KMS-11 (cell line): ENCODE results near the gene ATRNL1.
A peak's percentile ranks its signal among the peaks of the same experiment; 100 is the strongest.
"Not testable (repeated sequence)": the region's sequence is repeated elsewhere in the genome, so short reads cannot be mapped to it uniquely, and the experiment has no call there.

ENCODE experiments used
- H2AFZ ChIP-seq: fragments of 200-600 bp; sonication (generic); 2 replicates; pipeline ENCODE4 v1.6.1; 2016; ENCODE audit warnings: antibody characterized with exemption, mixed run types, low read depth
- H3K27ac ChIP-seq: fragments of 200-600 bp; sonication (generic); 2 replicates; pipeline ENCODE4 v1.6.1; 2016; ENCODE audit warnings: mild to moderate bottlenecking, mixed run types
- H3K27me3 ChIP-seq: fragments of 200-600 bp; sonication (generic); 2 replicates; pipeline ENCODE4 v1.6.1; 2017; ENCODE audit warnings: mild to moderate bottlenecking, low read depth, mixed run types, moderate library complexity; ENCODE audit not compliant: insufficient read depth
- H3K36me3 ChIP-seq: fragments of 200-600 bp; sonication (generic); 2 replicates; pipeline ENCODE4 v1.6.1; 2017; ENCODE audit warnings: mild to moderate bottlenecking, mixed run types; ENCODE audit not compliant: insufficient read depth
- H3K4me1 ChIP-seq: fragments of 200-600 bp; sonication (generic); 2 replicates; pipeline ENCODE4 v1.6.1; 2016; ENCODE audit warnings: mild to moderate bottlenecking, low read depth, mixed run types; ENCODE audit not compliant: poor library complexity, severe bottlenecking
- H3K4me2 ChIP-seq: fragments of 200-600 bp; sonication (generic); 2 replicates; pipeline ENCODE4 v1.7.0; 2016; ENCODE audit warnings: mild to moderate bottlenecking, mixed run types
- H3K4me3 ChIP-seq: fragments of 200-600 bp; sonication (generic); IDR thresholded peaks from 2 replicates; pipeline ENCODE4 v1.6.1; 2017; ENCODE audit warnings: low read depth, low read length, mixed read lengths; ENCODE audit not compliant: insufficient read depth
- H3K79me2 ChIP-seq: fragments of 200-600 bp; sonication (generic); 2 replicates; pipeline ENCODE4 v1.6.1; 2016; ENCODE audit warnings: low read depth, mixed run types; ENCODE audit not compliant: insufficient read depth
- H3K9ac ChIP-seq: fragments of 200-600 bp; sonication (generic); 2 replicates; pipeline ENCODE4 v1.6.1; 2016; ENCODE audit warnings: mild to moderate bottlenecking, mixed run types
- H4K20me1 ChIP-seq: fragments of 200-600 bp; sonication (generic); 2 replicates; pipeline ENCODE4 v1.6.1; 2016; ENCODE audit warnings: mild to moderate bottlenecking, mixed run types; ENCODE audit not compliant: insufficient read depth
- TF ChIP-seq, protein P1 (sequence below): fragments of 200-600 bp; sonication (generic); conservative IDR thresholded peaks from 2 replicates; pipeline ENCODE4 v1.6.1; 2017; ENCODE audit warnings: low read depth, mild to moderate bottlenecking, antibody characterized with exemption, low read length, moderate library complexity, mixed read lengths

The ATRNL1 gene

GRCh38 chr10:115164220-115164619 lies 71.1 kb downstream of the ATRNL1 start:
- TF ChIP-seq, protein P1, sequence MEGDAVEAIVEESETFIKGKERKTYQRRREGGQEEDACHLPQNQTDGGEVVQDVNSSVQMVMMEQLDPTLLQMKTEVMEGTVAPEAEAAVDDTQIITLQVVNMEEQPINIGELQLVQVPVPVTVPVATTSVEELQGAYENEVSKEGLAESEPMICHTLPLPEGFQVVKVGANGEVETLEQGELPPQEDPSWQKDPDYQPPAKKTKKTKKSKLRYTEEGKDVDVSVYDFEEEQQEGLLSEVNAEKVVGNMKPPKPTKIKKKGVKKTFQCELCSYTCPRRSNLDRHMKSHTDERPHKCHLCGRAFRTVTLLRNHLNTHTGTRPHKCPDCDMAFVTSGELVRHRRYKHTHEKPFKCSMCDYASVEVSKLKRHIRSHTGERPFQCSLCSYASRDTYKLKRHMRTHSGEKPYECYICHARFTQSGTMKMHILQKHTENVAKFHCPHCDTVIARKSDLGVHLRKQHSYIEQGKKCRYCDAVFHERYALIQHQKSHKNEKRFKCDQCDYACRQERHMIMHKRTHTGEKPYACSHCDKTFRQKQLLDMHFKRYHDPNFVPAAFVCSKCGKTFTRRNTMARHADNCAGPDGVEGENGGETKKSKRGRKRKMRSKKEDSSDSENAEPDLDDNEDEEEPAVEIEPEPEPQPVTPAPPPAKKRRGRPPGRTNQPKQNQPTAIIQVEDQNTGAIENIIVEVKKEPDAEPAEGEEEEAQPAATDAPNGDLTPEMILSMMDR, result no peak
- Histone ChIP-seq H3K36me3 (no peaks in the 10 kb centered on the region), H3K27me3 (no peaks in the 10 kb centered on the region), H4K20me1 (no peaks in the 10 kb centered on the region), H3K4me2 (no peak overlapping the region), H3K27ac (no peak overlapping the region), H3K79me2 (no peaks in the 10 kb centered on the region), H3K9ac (no peak overlapping the region), H2AFZ (no peak overlapping the region), H3K4me1 (no peaks in the 10 kb centered on the region), H3K4me3 (no peak overlapping the region)

DNA sequence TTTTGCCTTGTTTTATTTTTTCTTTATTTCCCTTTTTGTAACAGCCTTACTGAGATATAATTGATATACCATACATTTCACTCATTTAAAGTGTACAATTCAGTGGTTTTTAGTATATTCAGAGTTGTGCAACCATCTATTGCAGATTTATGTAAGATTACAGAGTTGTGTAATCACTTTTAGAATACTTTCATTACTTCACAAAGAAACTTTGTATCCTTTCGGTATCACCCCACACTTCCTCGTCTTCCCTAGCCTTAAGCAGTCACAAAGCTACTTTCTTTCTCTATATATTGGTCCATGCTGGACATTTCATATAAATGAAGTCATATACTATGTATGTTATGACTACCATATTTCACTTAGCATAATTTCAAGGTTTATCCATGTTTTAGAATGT lies 74.6 kb downstream of the ATRNL1 start:
- Histone ChIP-seq H3K4me2 (no peak overlapping the region), H2AFZ (no peak overlapping the region), H3K27me3 (no peaks in the 10 kb centered on the region), H3K79me2 (no peaks in the 10 kb centered on the region), H3K36me3 (no peaks in the 10 kb centered on the region), H3K9ac (no peak overlapping the region), H3K27ac (no peak overlapping the region), H4K20me1 (no peaks in the 10 kb centered on the region), H3K4me3 (no peak overlapping the region), H3K4me1 (peaks cover 4% of the 10 kb centered on the region)
- TF ChIP-seq, protein P1, result no peak

GRCh38 chr10:115171392-115171960 lies 78.3 kb downstream of the ATRNL1 start:
- H2AFZ ChIP-seq, result no peak overlapping the region
- H3K4me3 ChIP-seq, result no peak overlapping the region
- no peak overlapping the region for H3K9ac ChIP-seq
- no peaks in the 10 kb centered on the region for H3K79me2 ChIP-seq
- TF ChIP-seq, protein P1, result peak; percentile 57
- H3K27ac ChIP-seq, result no peak overlapping the region
- H3K27me3 ChIP-seq, result no peaks in the 10 kb centered on the region
- no peaks in the 10 kb centered on the region for H4K20me1 ChIP-seq
- H3K4me2 ChIP-seq, result no peak overlapping the region
- H3K4me1 ChIP-seq, result peaks cover 21% of the 10 kb centered on the region
- no peaks in the 10 kb centered on the region for H3K36me3 ChIP-seq

DNA sequence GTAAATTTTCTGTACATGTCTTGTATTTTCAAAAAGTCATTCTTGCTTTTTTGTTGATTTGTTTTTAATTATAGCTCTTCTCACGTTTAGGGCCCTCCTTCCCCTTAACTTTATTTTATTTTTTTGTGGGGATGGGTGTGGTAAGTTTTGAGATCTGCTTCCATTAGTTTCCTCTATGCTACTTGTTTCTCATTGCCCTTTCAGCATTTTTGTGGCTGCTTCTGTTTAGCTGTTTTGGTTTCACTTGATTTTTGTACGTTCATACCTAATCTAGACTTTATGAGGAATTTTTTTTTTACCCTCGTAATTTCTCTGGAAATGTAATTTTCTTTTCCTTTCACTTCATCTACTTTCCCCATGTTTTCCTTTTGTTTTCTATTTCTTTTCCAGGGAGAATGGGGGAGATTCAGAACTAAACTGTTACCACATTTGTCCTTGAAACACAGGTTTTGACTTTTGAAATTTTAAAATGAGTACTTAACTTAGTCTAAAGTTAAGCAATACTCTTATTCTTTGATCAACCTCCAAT lies 80.8 kb downstream of the ATRNL1 start:
- TF ChIP-seq, protein P1, result no peak
- H3K9ac ChIP-seq, result 0 out of 2 replicates have a peak overlapping the region, but pooled peaks have one; percentile 13
- H3K36me3 ChIP-seq, result no peaks in the 10 kb centered on the region
- H3K4me1 ChIP-seq, result peaks cover 21% of the 10 kb centered on the region
- H2AFZ ChIP-seq, result peak overlapping the region; percentile 19; the same call in 1 of the 2 replicates
- no peak overlapping the region for H3K4me3 ChIP-seq
- no peaks in the 10 kb centered on the region for H3K79me2 ChIP-seq
- H3K27ac ChIP-seq, result no peak overlapping the region
- no peaks in the 10 kb centered on the region for H3K27me3 ChIP-seq
- peak overlapping the region; percentile 41 for H3K4me2 ChIP-seq
- H4K20me1 ChIP-seq, result no peaks in the 10 kb centered on the region

DNA sequence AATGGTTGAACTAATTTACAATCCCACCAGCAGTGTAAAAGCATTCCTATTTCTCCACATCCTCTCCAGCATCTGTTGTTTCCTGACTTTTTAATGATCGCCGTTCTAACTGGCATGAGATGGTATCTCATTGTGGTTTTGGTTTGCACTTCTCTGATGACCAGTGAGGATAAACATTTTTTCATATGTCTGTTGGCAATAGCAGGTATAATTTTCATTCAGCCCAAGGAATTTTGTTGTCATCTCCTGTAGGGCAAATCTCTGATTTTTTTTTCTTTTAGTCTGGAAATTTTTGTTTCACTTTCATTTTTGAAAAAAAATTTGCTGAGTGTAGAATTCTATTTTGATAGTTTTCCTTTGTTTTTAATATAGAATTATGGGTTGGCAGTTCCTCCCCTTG lies 114.1 kb downstream of the ATRNL1 start:
- H3K79me2 ChIP-seq, H3K27ac ChIP-seq, H3K27me3 ChIP-seq, H3K36me3 ChIP-seq, H4K20me1 ChIP-seq, H2AFZ ChIP-seq, H3K9ac ChIP-seq, H3K4me1 ChIP-seq, H3K4me3 ChIP-seq: not testable (repeated sequence)
- H3K4me2 ChIP-seq, result peak overlapping the region; percentile 29
